OCI-LY1 (cell line): Measurements from ENCODE around the gene TM4SF4.

Experiments used
- EZH2 ChIP-seq: fragments of 200-600 bp; sonication (generic), shearing (Covaris generic); IDR thresholded peaks from 2 replicates; pipeline ENCODE4 v1.8.0; 2017; ENCODE audit warnings: borderline replicate concordance, mixed run types, mild to moderate bottlenecking, antibody characterized with exemption, low read length, moderate library complexity, mixed read lengths
- TF ChIP-seq, protein P1 (sequence below): fragments of 200-600 bp; sonication (generic), shearing (Covaris generic); IDR thresholded peaks from 2 replicates; pipeline ENCODE4 v1.5.1; 2017; ENCODE audit warnings: mild to moderate bottlenecking, antibody characterized with exemption, low read length, moderate library complexity, mixed read lengths

DNA sequence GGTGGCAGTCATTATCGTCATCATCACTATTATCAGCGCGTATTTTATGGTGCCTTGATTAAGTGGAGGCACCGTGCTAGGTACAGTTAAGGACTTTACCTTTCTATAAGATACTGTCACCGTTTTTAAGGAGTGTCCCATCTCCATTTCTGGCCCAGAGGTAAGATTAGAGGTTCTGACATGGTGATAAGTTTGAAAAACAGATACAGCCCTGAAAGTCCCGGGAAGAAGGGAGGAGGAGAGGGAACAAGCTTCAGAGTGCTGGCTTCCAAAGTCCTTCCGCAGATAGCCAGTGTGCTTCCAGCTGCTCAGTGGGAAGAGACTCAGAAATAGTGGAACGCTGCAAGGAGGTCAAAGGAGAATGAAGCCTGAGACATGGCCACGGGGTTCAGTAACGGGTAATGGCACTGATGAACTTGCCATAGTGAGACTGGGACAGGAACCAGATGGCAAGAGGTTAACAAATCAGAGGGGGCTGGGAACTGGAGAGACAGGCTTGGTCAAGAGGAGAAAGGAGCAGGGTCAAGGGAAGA lies 9.1 kb upstream of the TM4SF4 start:
- TF ChIP-seq, protein P1, sequence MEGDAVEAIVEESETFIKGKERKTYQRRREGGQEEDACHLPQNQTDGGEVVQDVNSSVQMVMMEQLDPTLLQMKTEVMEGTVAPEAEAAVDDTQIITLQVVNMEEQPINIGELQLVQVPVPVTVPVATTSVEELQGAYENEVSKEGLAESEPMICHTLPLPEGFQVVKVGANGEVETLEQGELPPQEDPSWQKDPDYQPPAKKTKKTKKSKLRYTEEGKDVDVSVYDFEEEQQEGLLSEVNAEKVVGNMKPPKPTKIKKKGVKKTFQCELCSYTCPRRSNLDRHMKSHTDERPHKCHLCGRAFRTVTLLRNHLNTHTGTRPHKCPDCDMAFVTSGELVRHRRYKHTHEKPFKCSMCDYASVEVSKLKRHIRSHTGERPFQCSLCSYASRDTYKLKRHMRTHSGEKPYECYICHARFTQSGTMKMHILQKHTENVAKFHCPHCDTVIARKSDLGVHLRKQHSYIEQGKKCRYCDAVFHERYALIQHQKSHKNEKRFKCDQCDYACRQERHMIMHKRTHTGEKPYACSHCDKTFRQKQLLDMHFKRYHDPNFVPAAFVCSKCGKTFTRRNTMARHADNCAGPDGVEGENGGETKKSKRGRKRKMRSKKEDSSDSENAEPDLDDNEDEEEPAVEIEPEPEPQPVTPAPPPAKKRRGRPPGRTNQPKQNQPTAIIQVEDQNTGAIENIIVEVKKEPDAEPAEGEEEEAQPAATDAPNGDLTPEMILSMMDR = no peak
- no peak for TF ChIP-seq EZH2
